Type B pancreatic cell (in vitro differentiated cells): ENCODE results near the gene ARL16. TPM values are rescaled to one million over a fixed set of nuclear protein-coding genes. Genes with fewer than 3 reads are reported as not detected.
A peak's percentile ranks its signal among the peaks of the same experiment; 100 is the strongest.

Experiments used
- DNase-seq: peaks from one replicate; pipeline ENCODE4 v3.0.0; 2021; ENCODE audit warnings: mixed read lengths; ENCODE audit not compliant: unreplicated experiment; ENCODE audit errors: extremely low spot score
- H3K27ac Mint-ChIP-seq: 2 replicates; pipeline ENCODE4 v1.8.0; 2021; ENCODE audit warnings: mild to moderate bottlenecking, mixed read lengths
- H3K27me3 Mint-ChIP-seq: 2 replicates; pipeline ENCODE4 v1.8.0; 2021; ENCODE audit warnings: mixed read lengths
- H3K36me3 Mint-ChIP-seq: 2 replicates; pipeline ENCODE4 v1.8.0; 2021; ENCODE audit warnings: mixed read lengths
- H3K4me1 Mint-ChIP-seq: one replicate; pipeline ENCODE4 v1.8.0; 2021; ENCODE audit warnings: mixed read lengths; ENCODE audit not compliant: unreplicated experiment
- H3K4me3 Mint-ChIP-seq: 2 replicates; pipeline ENCODE4 v1.8.0; 2021; ENCODE audit warnings: mild to moderate bottlenecking, mixed read lengths
- H3K9me3 Mint-ChIP-seq: 2 replicates; pipeline ENCODE4 v1.8.0; 2021; ENCODE audit warnings: mixed read lengths
- total RNA-seq: library from RNA; stranded (reverse); gene quantifications from 2 replicates; pipeline ENCODE4 v1.2.1, GENCODE V29; 2021; ENCODE audit warnings: low replicate concordance
- TF ChIP-seq, protein P1 (sequence below): fragments of 200-600 bp; sonication (generic); conservative IDR thresholded peaks from 2 replicates; pipeline ENCODE4 v1.5.0; 2021; ENCODE audit warnings: antibody characterized with exemption, mild to moderate bottlenecking

ARL16 gene
- total RNA-seq, 1 donor from 2014 or later = 47.2 TPM

DNA sequence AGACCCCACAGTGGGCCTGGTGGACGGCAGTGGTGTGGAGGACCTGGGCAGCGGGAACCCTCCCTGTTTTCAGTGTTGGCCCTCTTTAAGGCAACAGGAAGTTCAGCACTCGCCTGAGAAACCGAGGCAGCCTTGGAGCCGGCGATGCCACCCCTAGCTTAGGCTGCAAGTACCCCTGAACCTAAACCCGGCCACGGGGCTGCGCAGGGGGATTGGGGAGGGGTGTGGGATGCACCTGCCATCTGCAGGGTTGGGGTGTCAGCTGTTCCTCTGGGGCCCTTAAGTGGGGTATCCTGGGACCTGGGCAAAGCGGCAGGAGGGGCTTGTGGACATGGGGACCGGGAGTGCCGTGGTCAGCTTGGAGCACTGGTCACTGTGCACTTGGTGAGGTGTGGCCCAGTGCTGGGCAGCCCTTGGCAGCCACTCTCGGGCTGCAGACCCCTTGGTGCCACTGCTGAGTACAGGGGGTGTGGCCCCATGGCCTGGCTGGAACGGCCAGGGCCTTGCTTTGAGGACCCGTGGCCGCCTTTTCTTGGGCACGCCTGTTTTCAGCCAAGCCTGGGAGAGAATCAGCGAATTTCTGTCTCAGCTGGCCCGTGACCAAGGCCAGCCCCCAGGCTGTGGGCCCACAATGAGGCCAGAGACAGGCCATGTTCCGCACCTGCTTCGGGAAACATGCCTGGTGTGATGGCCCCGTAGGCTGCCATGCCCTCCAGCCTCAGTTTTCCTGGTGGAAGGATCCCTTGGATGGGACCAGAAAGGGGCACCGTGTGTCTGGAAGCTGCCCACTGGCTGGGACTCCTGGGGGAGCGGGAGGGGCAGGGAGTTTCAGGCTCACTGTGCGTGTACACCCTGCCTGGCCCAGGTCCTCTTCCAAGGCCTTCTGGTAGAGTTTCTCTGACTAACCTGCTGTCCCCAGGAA lies 24.4 kb upstream of the ARL16 start:
- H3K4me3 Mint-ChIP-seq = no peak overlapping the region
- H3K27ac Mint-ChIP-seq = no peak overlapping the region
- no peaks in the 10 kb centered on the region for H3K9me3 Mint-ChIP-seq
- H3K4me1 Mint-ChIP-seq = peaks cover 8% of the 10 kb centered on the region
- H3K27me3 Mint-ChIP-seq = peaks cover 8% of the 10 kb centered on the region
- TF ChIP-seq, protein P1, sequence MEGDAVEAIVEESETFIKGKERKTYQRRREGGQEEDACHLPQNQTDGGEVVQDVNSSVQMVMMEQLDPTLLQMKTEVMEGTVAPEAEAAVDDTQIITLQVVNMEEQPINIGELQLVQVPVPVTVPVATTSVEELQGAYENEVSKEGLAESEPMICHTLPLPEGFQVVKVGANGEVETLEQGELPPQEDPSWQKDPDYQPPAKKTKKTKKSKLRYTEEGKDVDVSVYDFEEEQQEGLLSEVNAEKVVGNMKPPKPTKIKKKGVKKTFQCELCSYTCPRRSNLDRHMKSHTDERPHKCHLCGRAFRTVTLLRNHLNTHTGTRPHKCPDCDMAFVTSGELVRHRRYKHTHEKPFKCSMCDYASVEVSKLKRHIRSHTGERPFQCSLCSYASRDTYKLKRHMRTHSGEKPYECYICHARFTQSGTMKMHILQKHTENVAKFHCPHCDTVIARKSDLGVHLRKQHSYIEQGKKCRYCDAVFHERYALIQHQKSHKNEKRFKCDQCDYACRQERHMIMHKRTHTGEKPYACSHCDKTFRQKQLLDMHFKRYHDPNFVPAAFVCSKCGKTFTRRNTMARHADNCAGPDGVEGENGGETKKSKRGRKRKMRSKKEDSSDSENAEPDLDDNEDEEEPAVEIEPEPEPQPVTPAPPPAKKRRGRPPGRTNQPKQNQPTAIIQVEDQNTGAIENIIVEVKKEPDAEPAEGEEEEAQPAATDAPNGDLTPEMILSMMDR = no peak
- H3K36me3 Mint-ChIP-seq = peaks cover 8% of the 10 kb centered on the region
- no peak for DNase-seq

DNA sequence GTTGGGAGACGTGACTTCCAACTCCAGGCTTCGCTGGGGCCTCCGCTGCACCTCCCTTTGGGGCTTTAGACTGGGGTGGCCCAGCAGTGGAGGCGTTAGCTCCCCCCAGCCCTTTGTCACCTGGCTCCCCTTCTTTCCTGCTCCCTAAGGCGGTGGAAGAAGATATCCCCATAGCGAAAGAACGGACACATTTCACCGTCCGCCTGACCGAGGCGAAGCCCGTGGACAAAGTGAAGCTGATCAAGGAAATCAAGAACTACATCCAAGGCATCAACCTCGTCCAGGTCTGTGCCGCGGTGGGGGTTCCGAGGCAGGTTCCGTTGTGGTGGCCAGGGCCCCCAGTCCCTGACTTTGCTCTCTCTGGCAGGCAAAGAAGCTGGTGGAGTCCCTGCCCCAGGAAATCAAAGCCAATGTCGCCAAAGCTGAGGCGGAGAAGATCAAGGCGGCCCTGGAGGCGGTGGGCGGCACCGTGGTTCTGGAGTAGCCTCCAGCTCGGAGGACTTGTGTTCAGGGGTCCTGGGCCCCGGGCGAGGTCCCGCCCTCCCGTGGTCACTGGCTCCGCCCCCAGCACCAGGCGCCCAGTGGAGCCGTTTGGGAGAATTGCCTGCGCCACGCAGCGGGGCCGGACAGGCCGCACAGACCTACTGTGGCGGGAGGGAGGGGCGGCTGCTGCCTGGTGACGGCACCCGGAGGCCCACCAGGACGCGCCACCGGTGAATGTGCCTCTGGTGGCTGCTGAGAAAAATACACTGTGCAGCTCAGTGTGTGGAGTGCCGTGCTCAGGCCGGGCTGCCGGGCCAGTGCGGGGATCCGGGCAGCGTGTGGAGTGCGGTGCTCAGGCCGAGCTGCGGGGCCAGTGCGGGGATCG lies 23.4 kb upstream of the ARL16 start:
- peak overlapping the region; percentile 56 for H3K27ac Mint-ChIP-seq
- no peak for DNase-seq
- no peaks in the 10 kb centered on the region for H3K9me3 Mint-ChIP-seq
- TF ChIP-seq, protein P1 = peak; percentile 14
- peaks cover 8% of the 10 kb centered on the region for H3K27me3 Mint-ChIP-seq
- H3K36me3 Mint-ChIP-seq = peaks cover 8% of the 10 kb centered on the region
- H3K4me3 Mint-ChIP-seq = no peak overlapping the region
- peaks cover 9% of the 10 kb centered on the region for H3K4me1 Mint-ChIP-seq

DNA sequence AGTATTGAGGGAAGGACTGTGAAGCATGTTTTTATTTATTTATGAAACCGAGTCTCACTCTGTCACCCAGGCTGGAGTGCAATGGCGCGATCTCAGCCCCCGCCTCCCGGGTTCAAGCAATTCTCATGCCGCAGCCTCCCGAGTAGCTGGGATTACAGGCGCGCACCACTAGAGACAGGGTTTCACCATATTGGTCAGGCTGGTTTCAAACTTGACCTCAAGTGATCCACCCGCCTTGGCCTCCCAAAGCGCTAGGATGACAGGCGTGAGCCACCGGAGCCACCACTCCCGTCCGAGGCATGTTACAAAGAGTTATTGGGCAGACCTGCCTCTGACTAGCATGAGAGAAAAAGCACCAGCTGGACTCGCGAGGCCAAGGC lies 22.6 kb upstream of the ARL16 start:
- DNase-seq = no peak
- H3K27ac Mint-ChIP-seq = peak overlapping the region; percentile 56
- no peaks in the 10 kb centered on the region for H3K9me3 Mint-ChIP-seq
- peak overlapping the region; percentile 67 for H3K4me3 Mint-ChIP-seq
- TF ChIP-seq, protein P1 = no peak
- H3K36me3 Mint-ChIP-seq = peaks cover 8% of the 10 kb centered on the region
- H3K27me3 Mint-ChIP-seq = peaks cover 8% of the 10 kb centered on the region
- H3K4me1 Mint-ChIP-seq = peaks cover 9% of the 10 kb centered on the region

DNA sequence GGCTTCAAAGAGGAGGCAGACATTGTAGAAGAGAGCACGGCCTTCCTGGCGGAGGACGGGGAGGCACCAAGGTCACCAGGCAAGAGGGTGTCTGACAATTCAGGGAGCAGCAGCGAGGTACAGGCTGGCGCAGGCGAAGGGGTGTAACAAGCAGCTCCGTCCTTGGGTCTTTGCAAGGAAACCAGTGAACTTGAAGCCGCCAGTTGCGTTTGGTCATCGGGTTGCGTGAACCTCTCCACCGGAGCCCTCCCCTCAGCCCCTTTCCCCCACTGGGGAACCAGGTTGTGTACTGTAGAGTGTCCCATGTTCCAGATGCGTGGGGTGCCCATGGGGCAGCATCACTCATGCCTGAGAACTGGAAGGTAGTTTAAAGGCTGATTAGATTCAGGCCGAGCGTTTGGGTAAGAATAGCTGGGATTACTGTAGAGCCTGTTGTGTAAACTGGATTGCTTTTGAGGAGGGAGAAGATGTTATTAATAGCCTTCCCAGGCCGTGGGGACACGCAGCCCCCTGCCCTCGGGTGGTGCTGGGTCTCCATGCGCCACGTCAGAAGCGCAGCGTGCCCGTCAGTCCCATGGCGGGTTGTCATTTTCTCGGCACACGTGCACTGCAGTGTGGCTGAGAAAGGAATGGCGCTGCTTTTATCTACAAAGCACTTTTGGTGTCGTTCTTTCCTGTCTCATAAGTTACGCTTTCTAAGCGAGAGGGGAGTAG lies 22.1 kb upstream of the ARL16 start:
- TF ChIP-seq, protein P1 = no peak
- H3K4me3 Mint-ChIP-seq = peak overlapping the region; percentile 67
- peaks cover 5% of the 10 kb centered on the region for H3K4me1 Mint-ChIP-seq
- peaks cover 8% of the 10 kb centered on the region for H3K36me3 Mint-ChIP-seq
- no peaks in the 10 kb centered on the region for H3K9me3 Mint-ChIP-seq
- peaks cover 5% of the 10 kb centered on the region for H3K27me3 Mint-ChIP-seq
- no peak for DNase-seq
- H3K27ac Mint-ChIP-seq = peak overlapping the region; percentile 56
